IPS-15b (cell line): ENCODE measurements around the gene AACS.

Experiments used
- H3K27me3 ChIP-seq: one replicate; pipeline ENCODE4 v1.6.1; 2013; ENCODE audit warnings: low read length; ENCODE audit not compliant: control insufficient read depth, insufficient read depth
- H3K36me3 ChIP-seq: one replicate; pipeline ENCODE4 v1.6.1; 2013; ENCODE audit warnings: low read length; ENCODE audit not compliant: control insufficient read depth, insufficient read depth
- H3K4me1 ChIP-seq: one replicate; pipeline ENCODE4 v1.6.1; 2013; ENCODE audit warnings: mild to moderate bottlenecking, low read length; ENCODE audit not compliant: control insufficient read depth, insufficient read depth
- H3K4me3 ChIP-seq: one replicate; pipeline ENCODE4 v1.5.1; 2013; ENCODE audit warnings: low read depth, low read length
- H3K9ac ChIP-seq: one replicate; pipeline ENCODE4 v1.6.1; 2013; ENCODE audit warnings: low read depth, mild to moderate bottlenecking, low read length
- H3K9me3 ChIP-seq: one replicate; pipeline ENCODE4 v1.6.1; 2013; ENCODE audit warnings: mild to moderate bottlenecking, low read length; ENCODE audit not compliant: control insufficient read depth, insufficient read depth

Gene AACS

DNA sequence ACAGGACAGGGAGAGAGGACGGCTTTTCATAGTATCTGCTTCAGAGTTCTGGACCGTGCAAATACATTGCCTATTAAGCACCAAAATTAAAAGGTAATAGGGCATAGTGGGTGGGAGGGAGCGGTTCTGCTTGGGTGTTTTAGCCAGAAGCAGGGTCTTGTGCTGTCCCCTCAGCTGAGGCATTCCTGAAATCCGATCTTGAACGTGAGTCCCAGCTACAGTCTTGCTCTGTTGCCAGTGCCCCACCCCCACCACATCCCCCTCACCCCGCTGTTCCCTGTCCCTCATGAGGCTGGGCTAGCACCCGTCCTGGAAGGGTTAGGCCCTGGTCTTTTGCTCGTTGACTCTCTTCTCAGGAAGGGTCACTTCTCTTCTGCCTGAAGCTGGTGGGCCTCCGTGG, 48.6 kb downstream of the AACS start:
- no peak overlapping the region for H3K4me3 ChIP-seq
- peaks cover 31% of the 10 kb centered on the region for H3K36me3 ChIP-seq
- no peaks in the 10 kb centered on the region for H3K4me1 ChIP-seq
- H3K9ac ChIP-seq, result no peak overlapping the region
- H3K9me3 ChIP-seq, result no peaks in the 10 kb centered on the region
- H3K27me3 ChIP-seq, result no peaks in the 10 kb centered on the region

DNA sequence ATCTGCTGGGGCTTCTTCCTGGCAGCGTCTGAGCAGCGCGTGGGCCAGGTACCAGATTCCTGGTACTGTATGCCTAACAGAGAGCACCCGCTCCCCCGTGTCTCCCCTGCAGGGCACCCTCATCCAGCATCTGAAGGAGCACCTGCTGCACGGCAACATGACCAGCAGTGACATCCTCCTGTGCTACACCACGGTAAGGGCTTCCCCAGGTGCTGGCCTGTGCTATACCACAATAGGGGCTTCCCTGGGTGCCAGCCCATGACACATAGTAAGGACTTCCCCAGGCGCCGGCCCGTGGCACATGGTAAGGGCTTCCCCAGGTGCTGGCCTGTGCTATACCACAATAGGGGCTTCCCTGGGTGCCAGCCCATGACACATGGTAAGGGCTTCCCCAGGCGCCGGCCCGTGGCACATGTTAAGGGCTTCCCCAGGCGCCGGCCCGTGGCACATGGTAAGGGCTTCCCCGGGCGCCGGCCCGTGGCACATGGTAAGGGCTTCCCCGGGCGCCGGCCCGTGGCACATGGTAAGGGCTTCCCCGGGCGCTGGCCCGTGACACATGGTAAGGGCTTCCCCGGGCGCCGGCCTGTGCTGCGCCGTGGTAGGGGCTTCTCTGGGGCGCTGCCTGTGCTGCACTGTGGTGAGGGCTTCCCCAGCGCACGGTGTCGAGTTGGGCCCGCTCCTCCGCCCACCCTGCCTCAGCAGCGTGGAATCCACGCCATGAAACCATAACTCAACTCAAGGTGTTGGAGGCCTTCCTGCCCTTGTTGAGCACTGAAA, 49.3 kb downstream of the AACS start:
- H3K9me3 ChIP-seq, result no peaks in the 10 kb centered on the region
- no peak overlapping the region for H3K4me3 ChIP-seq
- no peaks in the 10 kb centered on the region for H3K4me1 ChIP-seq
- H3K27me3 ChIP-seq, result no peaks in the 10 kb centered on the region
- peaks cover 35% of the 10 kb centered on the region for H3K36me3 ChIP-seq
- no peak overlapping the region for H3K9ac ChIP-seq

DNA sequence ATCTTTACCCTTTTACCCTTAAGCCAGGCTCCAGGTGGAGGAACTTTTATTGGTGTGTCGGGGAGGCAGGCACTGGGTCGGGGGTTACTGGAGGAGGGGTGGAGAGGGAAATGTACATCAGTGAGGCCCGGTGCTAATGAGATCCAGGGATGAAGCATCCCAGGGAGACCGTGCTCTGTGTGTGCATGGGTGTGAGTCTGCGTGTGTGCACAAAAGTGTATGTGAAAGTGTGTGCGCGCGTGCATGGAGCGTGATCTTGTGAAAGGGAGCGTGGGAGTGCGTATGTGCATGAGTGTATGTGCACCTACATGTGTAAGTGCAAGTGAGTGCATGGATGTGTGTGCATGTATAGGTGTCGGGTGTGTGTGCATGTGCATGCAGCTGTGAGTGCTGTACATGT, 55.3 kb downstream of the AACS start:
- H3K4me1 ChIP-seq, result no peaks in the 10 kb centered on the region
- H3K36me3 ChIP-seq, result peaks cover 32% of the 10 kb centered on the region
- no peaks in the 10 kb centered on the region for H3K27me3 ChIP-seq
- no peaks in the 10 kb centered on the region for H3K9me3 ChIP-seq
- no peak overlapping the region for H3K9ac ChIP-seq
- H3K4me3 ChIP-seq, result no peak overlapping the region

GRCh38 chr12:125121106-125121505, 55.9 kb downstream of the AACS start:
- Histone ChIP-seq H3K27me3 (no peaks in the 10 kb centered on the region), H3K4me3 (no peak overlapping the region), H3K9me3 (no peaks in the 10 kb centered on the region), H3K36me3 (peaks cover 29% of the 10 kb centered on the region), H3K4me1 (no peaks in the 10 kb centered on the region), H3K9ac (no peak overlapping the region)

GRCh38 chr12:125122668-125123067, 57.4 kb downstream of the AACS start:
- Histone ChIP-seq H3K9me3 (no peaks in the 10 kb centered on the region), H3K36me3 (peaks cover 32% of the 10 kb centered on the region), H3K4me3 (no peak overlapping the region), H3K4me1 (no peaks in the 10 kb centered on the region), H3K9ac (no peak overlapping the region), H3K27me3 (no peaks in the 10 kb centered on the region)

- H3K36me3 ChIP-seq, result peaks cover 29% of the 10 kb centered on the region
- no peak overlapping the region for H3K9ac ChIP-seq
- H3K4me1 ChIP-seq, result no peaks in the 10 kb centered on the region
- H3K9me3 ChIP-seq, result no peaks in the 10 kb centered on the region
- no peaks in the 10 kb centered on the region for H3K27me3 ChIP-seq
- no peak overlapping the region for H3K4me3 ChIP-seq
Observed at GRCh38 chr12:125124320-125124966, 59.2 kb downstream of the AACS start.

DNA sequence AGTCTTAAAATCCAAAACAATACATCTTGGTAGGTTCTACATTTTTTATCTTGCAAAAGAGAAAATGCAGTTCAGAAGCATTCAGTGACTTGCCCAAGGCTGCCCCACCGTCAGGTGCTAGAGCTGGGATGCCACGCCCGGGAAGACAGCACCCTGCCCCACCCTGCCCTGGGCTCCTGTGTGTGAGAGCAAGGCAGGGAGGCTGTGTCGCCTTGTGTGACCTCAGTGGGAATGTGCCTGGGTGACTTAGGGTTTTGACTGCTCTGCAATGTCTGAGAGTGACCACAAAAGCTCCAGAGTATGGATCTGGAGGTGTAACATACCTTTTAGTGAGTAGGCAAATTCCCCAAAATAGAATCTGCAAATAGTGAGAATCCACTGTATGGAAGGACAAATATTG, 60.0 kb downstream of the AACS start:
- Histone ChIP-seq H3K4me1 (no peaks in the 10 kb centered on the region), H3K9me3 (no peaks in the 10 kb centered on the region), H3K9ac (no peak overlapping the region), H3K4me3 (no peak overlapping the region), H3K36me3 (peaks cover 25% of the 10 kb centered on the region), H3K27me3 (no peaks in the 10 kb centered on the region)

DNA sequence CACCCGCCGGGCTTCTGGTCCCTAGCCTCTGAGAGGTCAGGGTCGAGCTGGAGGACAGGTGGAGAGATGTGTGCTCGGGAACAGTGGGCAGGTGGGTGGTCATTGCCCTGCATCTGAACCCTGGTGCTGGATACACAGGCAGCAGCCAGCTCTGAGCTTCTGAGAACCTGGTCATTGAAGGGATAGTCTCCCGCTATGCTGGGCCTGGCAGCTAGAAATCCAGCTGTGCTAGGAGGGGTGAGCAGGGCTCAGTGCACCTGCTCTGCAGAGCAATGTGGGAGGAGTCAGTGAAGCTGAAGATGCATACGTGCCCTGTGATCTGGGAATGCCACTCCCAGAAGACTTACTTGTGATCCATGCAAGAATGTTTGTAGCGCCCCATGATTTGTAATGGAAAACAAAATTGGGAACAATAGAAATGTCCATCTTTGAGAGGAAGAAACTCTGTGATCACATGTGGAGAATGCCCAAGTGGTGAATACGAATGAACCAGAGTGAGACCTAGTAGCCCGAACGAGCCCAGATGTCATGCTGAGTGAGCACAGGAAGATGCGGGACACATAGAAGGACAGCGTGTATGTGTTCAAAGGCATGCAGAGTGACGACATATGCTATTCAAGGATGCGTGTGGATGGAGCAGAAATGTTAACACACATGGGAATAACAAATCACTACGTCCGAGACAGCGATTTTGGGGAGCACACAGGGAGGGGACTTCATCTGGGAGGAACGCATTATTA, 63.4 kb downstream of the AACS start:
- H3K4me1 ChIP-seq, result no peaks in the 10 kb centered on the region
- H3K4me3 ChIP-seq, result no peak overlapping the region
- no peaks in the 10 kb centered on the region for H3K9me3 ChIP-seq
- no peaks in the 10 kb centered on the region for H3K27me3 ChIP-seq
- H3K36me3 ChIP-seq, result peaks cover 31% of the 10 kb centered on the region
- H3K9ac ChIP-seq, result no peak overlapping the region

GRCh38 chr12:125129179-125129571, 63.9 kb downstream of the AACS start:
- Histone ChIP-seq H3K4me1 (no peaks in the 10 kb centered on the region), H3K4me3 (no peak overlapping the region), H3K27me3 (no peaks in the 10 kb centered on the region), H3K9ac (no peak overlapping the region), H3K36me3 (peaks cover 37% of the 10 kb centered on the region), H3K9me3 (no peaks in the 10 kb centered on the region)

- Histone ChIP-seq H3K9me3 (no peaks in the 10 kb centered on the region), H3K4me1 (no peaks in the 10 kb centered on the region), H3K9ac (no peak overlapping the region), H3K27me3 (no peaks in the 10 kb centered on the region), H3K36me3 (peaks cover 39% of the 10 kb centered on the region), H3K4me3 (no peak overlapping the region)
Observed at GRCh38 chr12:125129591-125130255, 64.5 kb downstream of the AACS start.

DNA sequence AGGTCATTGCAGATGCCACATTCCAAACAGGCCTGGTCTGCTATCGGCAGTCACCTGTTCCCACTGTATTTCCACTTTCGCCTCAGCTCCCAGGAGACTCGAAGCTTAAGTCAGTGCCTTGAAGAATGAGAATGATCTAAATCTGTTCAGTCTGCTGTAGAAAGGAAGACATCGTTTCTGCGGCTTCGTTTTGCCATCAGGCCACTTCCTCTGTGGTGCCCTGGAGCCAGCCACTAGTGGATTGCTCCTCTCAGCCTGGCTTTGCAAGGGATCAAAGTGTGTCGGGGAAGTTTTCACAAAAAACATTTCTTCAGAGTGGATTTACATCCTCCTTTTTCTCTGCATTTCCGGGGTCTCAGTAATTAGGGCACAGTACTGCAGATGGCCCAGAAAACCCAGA, 66.7 kb downstream of the AACS start:
- Histone ChIP-seq H3K4me3 (no peak overlapping the region), H3K9ac (no peak overlapping the region), H3K4me1 (no peaks in the 10 kb centered on the region), H3K36me3 (peaks cover 49% of the 10 kb centered on the region), H3K27me3 (no peaks in the 10 kb centered on the region), H3K9me3 (no peaks in the 10 kb centered on the region)
